NOMO-1 treated with dmso at 0.1 percent for 144 hours (cell line): ENCODE measurements around the gene DENND4A.

Source experiments
- DNase-seq: peaks from one replicate; lab custom pipeline; 2025; ENCODE audit not compliant: unreplicated experiment; lab: John Stamatoyannopoulos, UW

Gene DENND4A

GRCh38 chr15:65688462-65688861 is 103.6 kb downstream of the DENND4A start:
- DNase-seq = no peak

GRCh38 chr15:65682404-65682911 is 109.6 kb downstream of the DENND4A start:
- DNase-seq = no peak

GRCh38 chr15:65680544-65680943 is 111.5 kb downstream of the DENND4A start:
- no peak for DNase-seq

GRCh38 chr15:65676123-65676522 is 116.0 kb downstream of the DENND4A start:
- no peak for DNase-seq

GRCh38 chr15:65675551-65675950 is 116.5 kb downstream of the DENND4A start:
- DNase-seq = no peak

- no peak for DNase-seq
These were observed 125.8 kb downstream of the DENND4A start for GRCh38 chr15:65666257-65666656.

- no peak for DNase-seq
These were observed 128.6 kb downstream of the DENND4A start for GRCh38 chr15:65663521-65663920.

GRCh38 chr15:65660927-65661326 is 131.2 kb downstream of the DENND4A start:
- no peak for DNase-seq

- no peak for DNase-seq
These were observed 132.5 kb downstream of the DENND4A start for GRCh38 chr15:65659502-65660052.

GRCh38 chr15:65655457-65655856 is 136.6 kb downstream of the DENND4A start:
- no peak for DNase-seq

- DNase-seq = no peak
These were observed 137.1 kb downstream of the DENND4A start for GRCh38 chr15:65655026-65655425.

- no peak for DNase-seq
These were observed 138.1 kb downstream of the DENND4A start for GRCh38 chr15:65653801-65654521.

GRCh38 chr15:65653341-65653740 is 138.8 kb downstream of the DENND4A start:
- no peak for DNase-seq

- no peak for DNase-seq
These were observed 140.0 kb downstream of the DENND4A start for GRCh38 chr15:65651831-65652749.

GRCh38 chr15:65651042-65651322 is 141.1 kb downstream of the DENND4A start:
- DNase-seq = no peak

GRCh38 chr15:65650312-65651041 is 141.6 kb downstream of the DENND4A start:
- DNase-seq = no peak

- no peak for DNase-seq
These were observed 145.6 kb downstream of the DENND4A start for GRCh38 chr15:65646486-65646885.

GRCh38 chr15:65645392-65645791 is 146.7 kb downstream of the DENND4A start:
- DNase-seq = no peak

- no peak for DNase-seq
These were observed 147.8 kb downstream of the DENND4A start for GRCh38 chr15:65644282-65644681.

GRCh38 chr15:65642594-65642993 is 149.5 kb downstream of the DENND4A start:
- DNase-seq = no peak

GRCh38 chr15:65641768-65642475 is 150.2 kb downstream of the DENND4A start:
- no peak for DNase-seq
